ENCODE results near the gene MRPL47. TPM values are rescaled to one million over a fixed set of nuclear protein-coding genes. Genes with fewer than 3 reads are reported as not detected.
A peak's percentile ranks its signal among the peaks of the same experiment; 100 is the strongest.

The MRPL47 gene
- polyA plus RNA-seq, 1 donor (not counting 4 experiments of a cell fraction or from before 2014, with no cell fraction given): 80.8 TPM

DNA sequence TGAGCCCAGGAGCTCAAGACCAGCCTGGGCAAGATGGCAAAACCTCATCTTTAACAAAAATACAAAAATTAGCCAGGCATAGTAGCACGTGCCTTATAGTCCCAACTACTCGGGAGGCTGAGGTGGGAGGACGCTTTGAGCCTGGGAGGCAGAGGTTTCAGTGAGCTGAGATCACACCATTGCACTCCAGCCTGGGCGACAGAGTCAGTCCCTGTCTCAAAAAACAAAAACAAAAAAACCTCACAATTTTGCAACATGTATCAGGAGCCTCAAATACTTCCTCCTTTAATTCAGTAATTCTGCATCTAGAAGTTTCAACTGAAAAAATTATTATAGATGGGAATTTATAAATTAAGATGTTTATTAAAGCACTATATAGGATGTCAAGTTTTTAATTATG lies 1.1 kb downstream of the MRPL47 start:
- peak overlapping the region; percentile 86 to 98 (median 96) for H3K4me3 ChIP-seq (ENCODE audit: control insufficient read depth in 2 of 3, extremely low read depth in 1 of 3, insufficient read depth in 2 of 3, low read depth in 1 of 3, low read length in 3 of 3)
- dilution Hi-C loops (cut with MboI; ENCODE audit: extremely low pct_ligation_motif_present, low sequenced_read_pairs): no loop called here
- H3K9me1 ChIP-seq (ENCODE audit: control insufficient read depth, extremely low read depth, insufficient read depth, low read length): no peaks in the 10 kb centered on the region
- H3K27me3 ChIP-seq (ENCODE audit: control insufficient read depth, extremely low read depth, insufficient read depth, low read length): no peaks in the 10 kb centered on the region
- TF ChIP-seq, protein P1, sequence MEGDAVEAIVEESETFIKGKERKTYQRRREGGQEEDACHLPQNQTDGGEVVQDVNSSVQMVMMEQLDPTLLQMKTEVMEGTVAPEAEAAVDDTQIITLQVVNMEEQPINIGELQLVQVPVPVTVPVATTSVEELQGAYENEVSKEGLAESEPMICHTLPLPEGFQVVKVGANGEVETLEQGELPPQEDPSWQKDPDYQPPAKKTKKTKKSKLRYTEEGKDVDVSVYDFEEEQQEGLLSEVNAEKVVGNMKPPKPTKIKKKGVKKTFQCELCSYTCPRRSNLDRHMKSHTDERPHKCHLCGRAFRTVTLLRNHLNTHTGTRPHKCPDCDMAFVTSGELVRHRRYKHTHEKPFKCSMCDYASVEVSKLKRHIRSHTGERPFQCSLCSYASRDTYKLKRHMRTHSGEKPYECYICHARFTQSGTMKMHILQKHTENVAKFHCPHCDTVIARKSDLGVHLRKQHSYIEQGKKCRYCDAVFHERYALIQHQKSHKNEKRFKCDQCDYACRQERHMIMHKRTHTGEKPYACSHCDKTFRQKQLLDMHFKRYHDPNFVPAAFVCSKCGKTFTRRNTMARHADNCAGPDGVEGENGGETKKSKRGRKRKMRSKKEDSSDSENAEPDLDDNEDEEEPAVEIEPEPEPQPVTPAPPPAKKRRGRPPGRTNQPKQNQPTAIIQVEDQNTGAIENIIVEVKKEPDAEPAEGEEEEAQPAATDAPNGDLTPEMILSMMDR (optimal IDR thresholded peaks at IDR 0.05 in 1 of 3, IDR thresholded peaks at IDR 0.05 in 1 of 3, conservative IDR thresholded peaks at IDR 0.05 in 1 of 3; ENCODE audit: extremely low read depth in 1 of 3, insufficient read depth in 2 of 3, low read length in 3 of 3): no peak
- FAIRE-seq (no peak), DNase-seq (ENCODE audit: low read depth, low spot score) (no peak)
- H3K4me2 ChIP-seq (ENCODE audit: control insufficient read depth, extremely low read depth, insufficient read depth, low read depth, low read length): peak overlapping the region; percentile 74
- no peaks in the 10 kb centered on the region for H3K9me3 ChIP-seq (ENCODE audit: control insufficient read depth, low read depth, low read length)
- H3K27ac ChIP-seq (ENCODE audit: control insufficient read depth, insufficient read depth, low read length): peak overlapping the region; percentile 97
- peak overlapping the region; percentile 93 for H3K9ac ChIP-seq (ENCODE audit: control insufficient read depth, extremely low read depth, insufficient read depth, low read length)
- H4K20me1 ChIP-seq (ENCODE audit: control insufficient read depth, extremely low read depth, insufficient read depth, low read length): no peaks in the 10 kb centered on the region
- H3K36me3 ChIP-seq (ENCODE audit: control insufficient read depth in 2 of 2, extremely low read depth in 1 of 2, insufficient read depth in 2 of 2, low read length in 2 of 2): peaks cover 7 to 27% of the 10 kb centered on the region in 2 experiments
- no peak overlapping the region for H2AFZ ChIP-seq (ENCODE audit: control insufficient read depth, low read length)
- H3K4me1 ChIP-seq (ENCODE audit: control insufficient read depth, extremely low read depth, insufficient read depth, low read length): peaks cover 3% of the 10 kb centered on the region
- peaks cover 65% of the 10 kb centered on the region for H3K79me2 ChIP-seq (ENCODE audit: control insufficient read depth, insufficient read depth, low read length)

DNA sequence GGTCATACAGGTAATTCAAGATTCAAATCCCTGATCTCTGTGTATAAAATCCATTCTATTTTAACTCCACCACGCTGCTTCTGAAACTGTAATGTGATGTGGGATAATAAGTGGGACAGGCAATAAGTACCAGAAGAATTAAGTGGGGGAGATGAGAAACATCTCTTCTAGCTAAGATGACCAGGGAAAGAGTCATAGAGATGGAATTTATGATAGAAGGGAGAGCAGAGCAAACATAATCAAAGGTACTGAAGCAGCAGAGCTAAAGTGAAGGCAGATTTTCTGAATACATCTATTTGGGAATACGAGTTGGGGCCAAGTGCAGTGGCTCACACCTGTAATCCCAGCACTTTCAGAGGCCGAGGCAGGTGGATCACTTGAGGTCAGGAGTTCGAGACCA lies 4.9 kb downstream of the MRPL47 start:
- H3K4me1 ChIP-seq (ENCODE audit: control insufficient read depth, extremely low read depth, insufficient read depth, low read length): peaks cover 3% of the 10 kb centered on the region
- H3K4me2 ChIP-seq (ENCODE audit: control insufficient read depth, extremely low read depth, insufficient read depth, low read depth, low read length): no peak overlapping the region
- no peak overlapping the region for H3K27ac ChIP-seq (ENCODE audit: control insufficient read depth, insufficient read depth, low read length)
- H3K9ac ChIP-seq (ENCODE audit: control insufficient read depth, extremely low read depth, insufficient read depth, low read length): no peak overlapping the region
- peaks cover 36% of the 10 kb centered on the region for H3K79me2 ChIP-seq (ENCODE audit: control insufficient read depth, insufficient read depth, low read length)
- H3K36me3 ChIP-seq (ENCODE audit: control insufficient read depth in 2 of 2, extremely low read depth in 1 of 2, insufficient read depth in 2 of 2, low read length in 2 of 2): peaks cover 13 to 33% of the 10 kb centered on the region in 2 experiments
- no peaks in the 10 kb centered on the region for H4K20me1 ChIP-seq (ENCODE audit: control insufficient read depth, extremely low read depth, insufficient read depth, low read length)
- dilution Hi-C loops (cut with MboI; ENCODE audit: extremely low pct_ligation_motif_present, low sequenced_read_pairs): no loop called here
- TF ChIP-seq EZH2 (IDR thresholded peaks at IDR 0.05; ENCODE audit: low read length): no peak
- TF ChIP-seq, protein P1 (optimal IDR thresholded peaks at IDR 0.05 in 1 of 3, IDR thresholded peaks at IDR 0.05 in 1 of 3, conservative IDR thresholded peaks at IDR 0.05 in 1 of 3; ENCODE audit: extremely low read depth in 1 of 3, insufficient read depth in 2 of 3, low read length in 3 of 3): no peak
- DNase-seq (ENCODE audit: low read depth, low spot score) (no peak), FAIRE-seq (no peak)
- H2AFZ ChIP-seq (ENCODE audit: control insufficient read depth, low read length): no peak overlapping the region
- no peaks in the 10 kb centered on the region for H3K9me3 ChIP-seq (ENCODE audit: control insufficient read depth, low read depth, low read length)
- H3K4me3 ChIP-seq (ENCODE audit: control insufficient read depth in 2 of 3, extremely low read depth in 1 of 3, insufficient read depth in 2 of 3, low read depth in 1 of 3, low read length in 3 of 3): no peak overlapping the region
- H3K9me1 ChIP-seq (ENCODE audit: control insufficient read depth, extremely low read depth, insufficient read depth, low read length): no peaks in the 10 kb centered on the region
- H3K27me3 ChIP-seq (ENCODE audit: control insufficient read depth, extremely low read depth, insufficient read depth, low read length): no peaks in the 10 kb centered on the region
